Body of pancreas (tissue), 4 donors: ENCODE data around the gene PHF21A. TPM values are rescaled to one million over a fixed set of nuclear protein-coding genes. Genes with fewer than 3 reads are reported as not detected.

Experiments used
- ATAC-seq: fragments of 150-250 bp; one replicate; pipeline ENCODE4 v1.9.1; 2016
- DNase-seq, 4 donors: peaks; one replicate each; pipeline ENCODE4 v3.0.0-alpha.2; 2019
- H3K27ac ChIP-seq, 4 donors: fragments of 200-600 bp; sonication (generic); 1 replicate in 3 of 4; 2 replicates in 1 of 4; pipeline versions ENCODE4 v1.5.1 to v1.6.1; 2016 to 2019; ENCODE audit warnings: mild to moderate bottlenecking in 1 of 4, mixed read lengths in 1 of 4, moderate library complexity in 1 of 4
- H3K27me3 ChIP-seq, 2 donors: fragments of 200-600 bp; sonication (generic); one replicate each; pipeline ENCODE4 v1.6.0; 2016; ENCODE audit warnings: mild to moderate bottlenecking in 1 of 2
- H3K36me3 ChIP-seq, 2 donors: fragments of 200-600 bp; sonication (generic); replicated peaks in 1 of 2; 2 replicates each; pipeline ENCODE4 v1.5.1; 2016; ENCODE audit warnings: low read depth in 2 of 2; ENCODE audit not compliant: insufficient read depth in 1 of 2
- H3K4me1 ChIP-seq: fragments of 200-600 bp; sonication (generic); one replicate; pipeline ENCODE4 v1.6.0; 2016
- H3K4me3 ChIP-seq, 2 donors: fragments of 200-600 bp; sonication (generic); 1 replicate in 1 of 2; 2 replicates in 1 of 2; pipeline ENCODE4 v1.5.1; 2016 to 2019
- H3K9me3 ChIP-seq, 3 donors: fragments of 200-600 bp; sonication (generic); 1 replicate in 2 of 3; 2 replicates in 1 of 3; pipeline ENCODE4 v1.5.1; 2016
- CTCF ChIP-seq, 7 experiments: fragments of 450-650 bp in 4 of 7; fragments of 200-600 bp in 3 of 7; sonication (generic) in 3 of 7; IDR thresholded peaks; one replicate each; pipeline ENCODE4 v1.5.1; 2016 to 2019; ENCODE audit warnings: antibody characterized with exemption in 7 of 7
- POLR2A ChIP-seq, 3 donors: fragments of 450-650 bp; IDR thresholded peaks; one replicate each; pipeline ENCODE4 v1.6.1; 2016; ENCODE audit warnings: antibody characterized with exemption in 3 of 3, mild to moderate bottlenecking in 2 of 3
- WGBS, 2 donors: methylation state at CpG; one replicate each; pipeline ENCODE4 v1.1.5; 2017; 5-methylcytosine and 5-hydroxymethylcytosine counted together
- intact Hi-C: fragments of 100-400 bp; cut with DNase I; formaldehyde crosslinking; loops from one replicate; pipeline ENCODE4 v1.15.1; 2023
- total RNA-seq, 2 donors: library from RNA; depleted of rRNA; stranded (reverse); fragments of >200 nt; gene quantifications; one replicate each; pipeline ENCODE4 v1.1.0, GENCODE V29; 2016

PHF21A gene
- total RNA-seq, 2 donors from 2014 or later: 11.7 to 49.4 TPM

- DNase-seq (peak; percentile 67 to 79 (median 76)), ATAC-seq (peak; percentile 13)
- Histone ChIP-seq H3K27ac (peak overlapping the region; percentile 83 to 93 (median 90)), H3K27me3 (no peaks in the 10 kb centered on the region), H3K36me3 (peaks cover 0 to 2% of the 10 kb centered on the region in 2 donors), H3K4me3 (no peak overlapping the region), H3K9me3 (no peaks in the 10 kb centered on the region), H3K4me1 (peaks cover 80% of the 10 kb centered on the region)
- peak in 1 of 3 donors; percentile 18 for TF ChIP-seq POLR2A (IDR thresholded peaks at IDR 0.05)
- TF ChIP-seq CTCF (IDR thresholded peaks at IDR 0.05): no peak
- intact Hi-C loops: no loop called here
- 33 to 48% methylated on average over 13 to 15 of the region's 15 CpGs for WGBS, 2 donors
Measured at GRCh38 chr11:45904309-45904915, 216.8 kb downstream of the PHF21A start.

- Histone ChIP-seq H3K9me3 (no peaks in the 10 kb centered on the region), H3K27ac (peak overlapping the region in 2 of 4 donors; percentile 89 to 90), H3K36me3 (no peaks in the 10 kb centered on the region), H3K4me3 (no peak overlapping the region), H3K4me1 (peaks cover 75% of the 10 kb centered on the region), H3K27me3 (no peaks in the 10 kb centered on the region)
- DNase-seq: no peak
- intact Hi-C loops: no loop called here
- 92 to 95% methylated on average over 33 to 45 of the region's 56 CpGs for WGBS, 2 donors
- ATAC-seq: no peak
- TF ChIP-seq CTCF (IDR thresholded peaks at IDR 0.05) (no peak), POLR2A (IDR thresholded peaks at IDR 0.05) (no peak)
Measured at GRCh38 chr11:45902452-45903380, 218.5 kb downstream of the PHF21A start.

- Histone ChIP-seq H3K27me3 (no peaks in the 10 kb centered on the region), H3K4me3 (no peak overlapping the region), H3K9me3 (no peaks in the 10 kb centered on the region), H3K4me1 (peaks cover 68% of the 10 kb centered on the region), H3K36me3 (no peaks in the 10 kb centered on the region), H3K27ac (peak overlapping the region in 3 of 4 donors; percentile 86 to 93 (median 89))
- TF ChIP-seq POLR2A (IDR thresholded peaks at IDR 0.05) (no peak), CTCF (IDR thresholded peaks at IDR 0.05) (no peak)
- 73 to 80% methylated on average over 2 to 6 of the region's 6 CpGs for WGBS, 2 donors
- ATAC-seq (no peak), DNase-seq (no peak)
- intact Hi-C loops: no loop called here
Measured at GRCh38 chr11:45901626-45902025, 219.6 kb downstream of the PHF21A start.

- no peaks in the 10 kb centered on the region for H3K36me3 ChIP-seq
- H3K27ac ChIP-seq: peak overlapping the region; percentile 54 to 93 (median 88)
- H3K9me3 ChIP-seq: no peaks in the 10 kb centered on the region
- peak; percentile 59 to 75 (median 67) for DNase-seq
- peak overlapping the region in 1 of 2 donors; percentile 17 for H3K4me3 ChIP-seq
- WGBS, 2 donors: 2 to 6% methylated on average over 5 to 8 of the region's 8 CpGs
- ATAC-seq: peak; percentile 33
- no peaks in the 10 kb centered on the region for H3K27me3 ChIP-seq
- intact Hi-C loops: no loop called here
- H3K4me1 ChIP-seq: peaks cover 68% of the 10 kb centered on the region
- peak in 2 of 3 donors; percentile 26 to 53 for TF ChIP-seq POLR2A (IDR thresholded peaks at IDR 0.05)
- no peak for TF ChIP-seq CTCF (IDR thresholded peaks at IDR 0.05)
Measured at GRCh38 chr11:45900916-45901617, 220.2 kb downstream of the PHF21A start.
